ENCODE data around the gene DIAPH2.

- TF ChIP-seq MAX (IDR thresholded peaks at IDR 0.05; ENCODE audit: low read depth, low read length): no peak
- TF ChIP-seq CTCF (IDR thresholded peaks at IDR 0.05; ENCODE audit: low read depth, low read length): no peak
- TF ChIP-seq MYC (IDR thresholded peaks at IDR 0.05; ENCODE audit: low read depth, low read length): no peak
- TF ChIP-seq POLR2A (IDR thresholded peaks at IDR 0.05; ENCODE audit: extremely low read depth, insufficient read length): no peak
Measured at GRCh38 chrX:96924581-96924980, 239.9 kb downstream of the DIAPH2 start.

Data from NB4 (cell line).